Neural progenitor cell (in vitro differentiated cells): ENCODE measurements around the gene PURA. TPM values are rescaled to one million over a fixed set of nuclear protein-coding genes. Genes with fewer than 3 reads are reported as not detected.

Source experiments
- DNase-seq: peaks from one replicate; pipeline ENCODE4 v3.0.0-alpha.2; 2016; ENCODE audit warnings: low spot score
- H2AFZ ChIP-seq: fragments of 200-600 bp; sonication (generic); replicated peaks from 2 replicates; pipeline ENCODE4 v1.6.1; 2016; ENCODE audit warnings: antibody characterized with exemption
- H3F3A ChIP-seq: fragments of 200-600 bp; sonication (generic); 2 replicates; pipeline ENCODE4 v1.6.1; 2016; ENCODE audit warnings: antibody characterized with exemption, low read depth
- H3K27ac ChIP-seq: fragments of 200-600 bp; sonication (generic); 2 replicates; pipeline ENCODE4 v1.5.1; 2016; ENCODE audit warnings: mild to moderate bottlenecking
- H3K27me3 ChIP-seq: fragments of 200-600 bp; sonication (generic); 2 replicates; pipeline ENCODE4 v1.6.1; 2016; ENCODE audit warnings: mild to moderate bottlenecking, moderate library complexity
- H3K36me3 ChIP-seq: fragments of 200-600 bp; sonication (generic); 2 replicates; pipeline ENCODE4 v1.5.1; 2016
- H3K4me1 ChIP-seq: fragments of 200-600 bp; sonication (generic); 2 replicates; pipeline ENCODE4 v1.6.1; 2016; ENCODE audit warnings: mixed run types
- H3K4me2 ChIP-seq: fragments of 200-600 bp; sonication (generic); 2 replicates; pipeline ENCODE4 v1.6.1; 2016
- H3K4me3 ChIP-seq: fragments of 200-600 bp; sonication (generic); 2 replicates; pipeline ENCODE4 v1.5.1; 2016
- H3K79me2 ChIP-seq: fragments of 200-600 bp; sonication (generic); 2 replicates; pipeline ENCODE4 v1.6.1; 2016; ENCODE audit warnings: low read depth
- H3K9ac ChIP-seq: fragments of 200-600 bp; sonication (generic); 2 replicates; pipeline ENCODE4 v1.6.1; 2016
- H3K9me3 ChIP-seq: fragments of 200-600 bp; sonication (generic); 2 replicates; pipeline ENCODE4 v1.5.1; 2016; ENCODE audit warnings: low read depth
- H4K20me1 ChIP-seq: fragments of 200-600 bp; sonication (generic); 2 replicates; pipeline ENCODE4 v1.6.1; 2016; ENCODE audit warnings: low read depth
- H3K27ac Mint-ChIP-seq: 3 replicates; pipeline ENCODE4 v1.8.0; 2021; ENCODE audit warnings: mixed read lengths
- H3K27me3 Mint-ChIP-seq: 2 replicates; pipeline ENCODE4 v1.8.0; 2022; ENCODE audit warnings: low read depth, mild to moderate bottlenecking, inconsistent platforms, moderate library complexity, mixed read lengths; ENCODE audit not compliant: insufficient read depth
- H3K36me3 Mint-ChIP-seq: 3 replicates; pipeline ENCODE4 v1.8.0; 2021; ENCODE audit warnings: mixed read lengths
- H3K4me1 Mint-ChIP-seq: 3 replicates; pipeline ENCODE4 v1.8.0; 2021; ENCODE audit warnings: mixed read lengths
- H3K4me3 Mint-ChIP-seq: 3 replicates; pipeline ENCODE4 v1.8.0; 2021; ENCODE audit warnings: mild to moderate bottlenecking, moderate library complexity, mixed read lengths
- H3K9me3 Mint-ChIP-seq: 3 replicates; pipeline ENCODE4 v1.8.0; 2020; ENCODE audit warnings: mixed read lengths
- EZH2 ChIP-seq: fragments of 200-600 bp; sonication (generic); IDR thresholded peaks from 2 replicates; pipeline ENCODE4 v1.6.1; 2017; ENCODE audit warnings: antibody characterized with exemption, mild to moderate bottlenecking, moderate library complexity
- EZH2phosphoT487 ChIP-seq: fragments of 200-600 bp; sonication (generic); IDR thresholded peaks from 2 replicates; pipeline ENCODE4 v1.6.1; 2017; ENCODE audit warnings: antibody characterized with exemption
- total RNA-seq: library from RNA; depleted of rRNA; stranded (reverse); fragments of >200 nt; gene quantifications from 2 replicates; pipeline ENCODE4 v1.2.3, GENCODE V29; 2015; ENCODE audit warnings: low replicate concordance
- TF ChIP-seq, protein P1 (sequence below): fragments of 200-600 bp; sonication (generic); IDR thresholded peaks from 2 replicates; pipeline ENCODE4 v1.5.1; 2017; ENCODE audit warnings: antibody characterized with exemption, mild to moderate bottlenecking

PURA gene
- total RNA-seq, 1 donor from 2014 or later = 2.6 TPM

DNA sequence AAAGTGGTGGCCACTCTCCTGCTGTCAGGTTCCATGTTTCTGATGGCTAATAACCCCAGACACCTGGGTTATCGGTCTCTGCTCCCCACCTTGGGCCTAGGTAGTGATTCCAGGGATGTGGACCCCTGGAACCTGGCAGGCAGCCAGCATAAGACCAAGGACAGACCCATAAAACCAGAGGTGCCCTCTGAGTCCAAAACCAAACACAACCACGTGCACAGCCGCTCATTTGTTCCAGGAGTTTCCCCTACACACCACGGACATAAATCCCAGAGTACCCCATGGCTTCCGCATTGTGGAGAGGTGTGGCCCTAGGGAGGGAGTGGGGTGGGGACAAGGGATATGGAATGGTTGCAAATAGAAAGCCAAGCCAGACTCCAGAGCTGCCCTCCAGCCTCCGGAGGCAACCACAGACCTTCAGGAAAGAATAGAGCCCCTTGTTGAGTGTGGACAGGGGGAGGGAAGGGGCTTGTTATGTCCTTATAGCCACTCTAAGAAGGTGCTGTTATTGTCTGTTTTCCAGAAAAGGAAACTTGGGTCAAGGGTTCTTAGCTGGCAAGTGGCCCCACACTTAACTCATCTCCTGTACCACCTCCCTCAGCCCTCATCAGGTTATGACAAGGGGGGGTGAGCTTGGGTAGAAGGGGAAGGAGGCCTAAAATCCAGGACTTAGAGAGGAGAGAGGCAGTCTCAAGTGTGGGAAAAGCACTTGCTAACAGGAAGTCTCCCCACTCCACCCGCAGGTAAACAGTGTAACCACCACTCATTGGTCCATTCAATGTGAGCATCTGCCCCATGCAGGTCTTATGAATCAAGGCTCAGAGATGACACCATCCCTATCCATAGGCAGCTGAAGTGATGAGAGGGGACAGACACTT, 37.5 kb downstream of the PURA start:
- Histone ChIP-seq H3K79me2 (no peaks in the 10 kb centered on the region), H2AFZ (no peak overlapping the region), H3K4me3 (no peak overlapping the region), H3K4me2 (no peak overlapping the region), H3K9ac (no peak overlapping the region), H3K27ac (no peak overlapping the region), H4K20me1 (peaks cover 23% of the 10 kb centered on the region), H3K27me3 (peaks cover 22% of the 10 kb centered on the region), H3K4me1 (peaks cover 27% of the 10 kb centered on the region), H3F3A (no peaks in the 10 kb centered on the region), H3K9me3 (no peaks in the 10 kb centered on the region), H3K36me3 (no peaks in the 10 kb centered on the region)
- TF ChIP-seq EZH2 (no peak), EZH2phosphoT487 (no peak)
- TF ChIP-seq, protein P1, sequence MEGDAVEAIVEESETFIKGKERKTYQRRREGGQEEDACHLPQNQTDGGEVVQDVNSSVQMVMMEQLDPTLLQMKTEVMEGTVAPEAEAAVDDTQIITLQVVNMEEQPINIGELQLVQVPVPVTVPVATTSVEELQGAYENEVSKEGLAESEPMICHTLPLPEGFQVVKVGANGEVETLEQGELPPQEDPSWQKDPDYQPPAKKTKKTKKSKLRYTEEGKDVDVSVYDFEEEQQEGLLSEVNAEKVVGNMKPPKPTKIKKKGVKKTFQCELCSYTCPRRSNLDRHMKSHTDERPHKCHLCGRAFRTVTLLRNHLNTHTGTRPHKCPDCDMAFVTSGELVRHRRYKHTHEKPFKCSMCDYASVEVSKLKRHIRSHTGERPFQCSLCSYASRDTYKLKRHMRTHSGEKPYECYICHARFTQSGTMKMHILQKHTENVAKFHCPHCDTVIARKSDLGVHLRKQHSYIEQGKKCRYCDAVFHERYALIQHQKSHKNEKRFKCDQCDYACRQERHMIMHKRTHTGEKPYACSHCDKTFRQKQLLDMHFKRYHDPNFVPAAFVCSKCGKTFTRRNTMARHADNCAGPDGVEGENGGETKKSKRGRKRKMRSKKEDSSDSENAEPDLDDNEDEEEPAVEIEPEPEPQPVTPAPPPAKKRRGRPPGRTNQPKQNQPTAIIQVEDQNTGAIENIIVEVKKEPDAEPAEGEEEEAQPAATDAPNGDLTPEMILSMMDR = no peak
- Mint-ChIP-seq H3K27ac (no peak overlapping the region), H3K9me3 (no peaks in the 10 kb centered on the region), H3K36me3 (no peaks in the 10 kb centered on the region), H3K27me3 (peaks cover 27% of the 10 kb centered on the region), H3K4me3 (no peak overlapping the region), H3K4me1 (peaks cover 23% of the 10 kb centered on the region)
- DNase-seq = no peak

DNA sequence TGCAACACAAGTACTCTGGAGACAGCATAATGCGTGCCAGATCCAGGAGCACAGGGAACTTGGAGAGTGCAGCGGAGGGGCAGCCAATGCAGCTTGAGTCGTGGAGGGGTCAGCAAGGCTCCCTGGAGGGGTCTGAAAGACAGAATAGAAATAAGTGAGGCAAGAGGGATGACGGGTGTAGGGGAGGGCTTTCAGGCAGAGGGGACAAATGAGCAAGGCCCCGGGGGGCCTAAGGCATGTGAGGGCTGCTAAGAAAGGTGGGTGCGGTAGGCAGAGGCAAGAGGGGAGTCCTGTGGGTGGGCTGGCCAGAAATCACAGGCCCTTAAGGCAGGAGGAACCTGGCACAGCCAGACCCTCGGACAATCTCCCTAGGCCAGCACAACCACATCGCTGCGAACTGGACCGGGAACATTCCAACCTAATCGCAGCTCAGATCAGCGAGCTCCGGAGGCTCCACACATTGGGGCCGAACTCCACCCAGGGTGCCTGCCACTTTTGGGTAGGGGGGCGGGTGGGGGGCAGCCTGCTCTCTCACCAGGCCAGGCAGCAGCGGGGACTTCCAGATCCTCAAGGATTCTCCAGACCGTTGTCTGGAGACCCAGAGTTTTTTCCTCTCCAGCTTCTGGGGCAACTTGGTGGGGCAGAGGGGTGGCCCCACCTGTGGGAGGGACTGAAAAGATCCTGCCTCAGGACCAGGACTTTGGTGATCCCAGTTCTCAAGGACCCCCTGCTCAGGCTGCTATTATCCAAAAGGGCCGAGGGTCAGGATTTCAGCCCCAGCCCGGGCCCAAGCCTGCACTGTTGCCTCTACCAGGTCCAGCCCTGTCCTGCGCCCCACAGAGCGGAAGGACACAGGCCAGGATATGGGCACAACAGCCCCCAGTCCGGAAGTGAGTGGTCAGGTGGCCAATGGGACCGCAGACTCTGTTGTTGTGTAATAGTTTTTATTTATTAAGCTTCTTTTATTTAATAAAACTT, 38.4 kb downstream of the PURA start:
- peaks cover 13% of the 10 kb centered on the region for H4K20me1 ChIP-seq
- H3K36me3 ChIP-seq = no peaks in the 10 kb centered on the region
- H3K9ac ChIP-seq = no peak overlapping the region
- Mint-ChIP-seq H3K9me3 (no peaks in the 10 kb centered on the region), H3K27me3 (peaks cover 20% of the 10 kb centered on the region), H3K4me3 (no peak overlapping the region), H3K4me1 (peaks cover 24% of the 10 kb centered on the region), H3K27ac (no peak overlapping the region), H3K36me3 (no peaks in the 10 kb centered on the region)
- TF ChIP-seq, protein P1 = no peak
- TF ChIP-seq EZH2phosphoT487 (no peak), EZH2 (no peak)
- DNase-seq = no peak
- no peaks in the 10 kb centered on the region for H3K9me3 ChIP-seq
- no peak overlapping the region for H3K4me3 ChIP-seq
- H3K79me2 ChIP-seq = no peaks in the 10 kb centered on the region
- H3K4me1 ChIP-seq = peaks cover 25% of the 10 kb centered on the region
- H3K27ac ChIP-seq = no peak overlapping the region
- H3F3A ChIP-seq = no peaks in the 10 kb centered on the region
- H2AFZ ChIP-seq = no peak overlapping the region
- H3K27me3 ChIP-seq = peaks cover 15% of the 10 kb centered on the region
- no peak overlapping the region for H3K4me2 ChIP-seq

DNA sequence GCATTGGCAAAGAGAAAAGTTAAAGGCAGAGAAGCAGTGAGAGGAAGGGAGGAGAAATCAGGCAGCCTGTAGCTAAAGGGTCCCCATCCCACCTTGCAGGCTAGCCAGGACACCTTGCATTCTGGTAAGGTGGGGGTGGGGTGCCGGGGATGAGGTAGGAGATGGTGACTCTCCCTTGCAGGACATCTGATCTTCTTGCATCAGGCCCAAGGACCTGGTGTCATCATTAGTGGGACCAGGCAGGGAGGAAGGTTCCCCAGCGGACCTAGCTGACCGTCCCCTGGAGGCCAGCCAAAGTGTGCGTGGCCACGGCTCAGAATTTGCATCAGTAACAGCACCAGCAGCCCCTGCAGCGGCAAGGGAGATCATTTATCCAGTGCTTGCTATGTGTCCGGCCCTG, 39.3 kb downstream of the PURA start:
- no peak overlapping the region for H3K27ac Mint-ChIP-seq

More for the DNA sequence above, 39.3 kb downstream of the PURA start:
- Histone ChIP-seq H3K4me3 (no peak overlapping the region), H3K4me1 (peaks cover 25% of the 10 kb centered on the region), H3K79me2 (no peaks in the 10 kb centered on the region), H4K20me1 (peaks cover 4% of the 10 kb centered on the region), H3K36me3 (no peaks in the 10 kb centered on the region), H3K9ac (no peak overlapping the region), H3K27ac (no peak overlapping the region), H3F3A (no peaks in the 10 kb centered on the region), H3K4me2 (peak overlapping the region; percentile 48), H3K27me3 (peaks cover 14% of the 10 kb centered on the region), H2AFZ (no peak overlapping the region), H3K9me3 (no peaks in the 10 kb centered on the region)
- Mint-ChIP-seq H3K36me3 (no peaks in the 10 kb centered on the region), H3K4me3 (no peak overlapping the region), H3K27me3 (peaks cover 10% of the 10 kb centered on the region), H3K9me3 (no peaks in the 10 kb centered on the region), H3K4me1 (peaks cover 24% of the 10 kb centered on the region)
- DNase-seq = no peak
- TF ChIP-seq, protein P1 = no peak
- TF ChIP-seq EZH2phosphoT487 = no peak
- TF ChIP-seq EZH2 = no peak
